GM23338 (cell line): Measurements from ENCODE around the gene IFNE. TPM values are rescaled to one million over a fixed set of nuclear protein-coding genes. Genes with fewer than 3 reads are reported as not detected.
A peak's percentile ranks its signal among the peaks of the same experiment; 100 is the strongest.

Source experiments
- ATAC-seq: fragments of 200-7000 bp; cut with Tn5 transposase; 3 replicates; pipeline ENCODE4 v1.9.1; 2020
- DNase-seq: peaks from one replicate; pipeline ENCODE4 v3.0.0-alpha.2; 2015; ENCODE audit warnings: low spot score
- H2AFZ ChIP-seq: fragments of 200-600 bp; sonication (generic); 2 replicates; pipeline ENCODE4 v1.8.0; 2016; ENCODE audit warnings: antibody characterized with exemption, mild to moderate bottlenecking, moderate library complexity
- H3F3A ChIP-seq: fragments of 200-600 bp; sonication (generic); replicated peaks from 2 replicates; pipeline ENCODE4 v1.8.0; 2017; ENCODE audit warnings: antibody characterized with exemption, mixed run types, low read depth
- H3K27ac ChIP-seq: fragments of 200-600 bp; sonication (generic); 2 replicates; pipeline ENCODE4 v1.6.1; 2016; ENCODE audit warnings: low read depth
- H3K27me3 ChIP-seq: fragments of 200-600 bp; sonication (generic); 2 replicates; pipeline ENCODE4 v1.8.0; 2016; ENCODE audit warnings: mild to moderate bottlenecking, mixed run types, moderate library complexity; ENCODE audit not compliant: insufficient read depth
- H3K36me3 ChIP-seq: fragments of 200-600 bp; sonication (generic); 2 replicates; pipeline ENCODE4 v1.8.0; 2016; ENCODE audit warnings: mild to moderate bottlenecking; ENCODE audit not compliant: insufficient read depth
- H3K4me1 ChIP-seq: fragments of 200-600 bp; sonication (generic); 2 replicates; pipeline ENCODE4 v1.8.0; 2016; ENCODE audit warnings: mild to moderate bottlenecking, moderate library complexity; ENCODE audit not compliant: insufficient read depth
- H3K4me2 ChIP-seq: fragments of 200-600 bp; sonication (generic); 2 replicates; pipeline ENCODE4 v1.7.1; 2017; ENCODE audit warnings: mixed run types
- H3K4me3 ChIP-seq: fragments of 200-600 bp; sonication (generic); 2 replicates; pipeline ENCODE4 v1.6.1; 2016; ENCODE audit warnings: mixed run types
- H3K79me2 ChIP-seq: fragments of 200-600 bp; sonication (generic); replicated peaks from 2 replicates; pipeline ENCODE4 v1.8.0; 2017; ENCODE audit warnings: mild to moderate bottlenecking; ENCODE audit not compliant: insufficient read depth
- H3K9me2 ChIP-seq: fragments of 200-600 bp; sonication (generic); 2 replicates; pipeline ENCODE4 v1.8.0; 2017; ENCODE audit not compliant: insufficient read depth
- H4K20me1 ChIP-seq: fragments of 200-600 bp; sonication (generic); replicated peaks from 2 replicates; pipeline ENCODE4 v1.8.0; 2017; ENCODE audit warnings: mild to moderate bottlenecking; ENCODE audit not compliant: insufficient read depth
- H3K27ac Mint-ChIP-seq: 2 replicates; pipeline ENCODE4 v1.8.0; 2020; ENCODE audit warnings: inconsistent platforms, mild to moderate bottlenecking, moderate library complexity, mixed read lengths
- H3K27me3 Mint-ChIP-seq: 3 replicates; pipeline ENCODE4 v1.8.0; 2022; ENCODE audit warnings: low read depth, mild to moderate bottlenecking, moderate library complexity, mixed read lengths, inconsistent platforms; ENCODE audit not compliant: insufficient read depth, poor library complexity
- H3K36me3 Mint-ChIP-seq: 3 replicates; pipeline ENCODE4 v1.8.0; 2021; ENCODE audit warnings: low read depth, mild to moderate bottlenecking, inconsistent platforms, moderate library complexity, mixed read lengths
- H3K4me1 Mint-ChIP-seq: 3 replicates; pipeline ENCODE4 v1.8.0; 2020; ENCODE audit warnings: mild to moderate bottlenecking, inconsistent platforms, mixed read lengths
- H3K4me3 Mint-ChIP-seq: 3 replicates; pipeline ENCODE4 v1.8.0; 2021; ENCODE audit warnings: moderate library complexity, mild to moderate bottlenecking, inconsistent platforms, mixed read lengths
- H3K9me3 Mint-ChIP-seq: 3 replicates; pipeline ENCODE4 v1.8.0; 2020; ENCODE audit warnings: moderate library complexity, mild to moderate bottlenecking, inconsistent platforms, mixed read lengths
- CREB1 ChIP-seq: fragments of 250-450 bp; sonication (Bioruptor Pico); IDR thresholded peaks from 2 replicates; pipeline ENCODE4 v1.5.0; 2020; ENCODE audit warnings: low read depth, mild to moderate bottlenecking, moderate library complexity
- CTCF ChIP-seq, 2 experiments: fragments of 200-600 bp in 1 of 2; sonication (generic) in 1 of 2; conservative IDR thresholded peaks; 2 replicates each; pipeline versions ENCODE4 v1.5.1 to v1.6.1; 2016 to 2017; ENCODE audit warnings: antibody characterized with exemption in 2 of 2, low read depth in 2 of 2, mild to moderate bottlenecking in 2 of 2, moderate library complexity in 1 of 2
- ETS1 ChIP-seq: IDR thresholded peaks from 2 replicates; pipeline ENCODE4 v1.6.1; 2016; ENCODE audit warnings: antibody characterized with exemption
- EZH2 ChIP-seq: fragments of 200-600 bp; sonication (generic); IDR thresholded peaks from one replicate; pipeline ENCODE4 v1.8.0; 2017; ENCODE audit warnings: antibody characterized with exemption, mild to moderate bottlenecking, low read depth; ENCODE audit not compliant: unreplicated experiment
- EZH2phosphoT487 ChIP-seq: fragments of 200-600 bp; sonication (generic); IDR thresholded peaks from one replicate; pipeline ENCODE4 v1.8.1; 2018; ENCODE audit warnings: antibody characterized with exemption; ENCODE audit not compliant: unreplicated experiment
- JUNB ChIP-seq: IDR thresholded peaks from one replicate; pipeline ENCODE4 v1.6.1; 2016; ENCODE audit warnings: antibody characterized with exemption; ENCODE audit not compliant: unreplicated experiment
- NANOG ChIP-seq: IDR thresholded peaks from 2 replicates; pipeline ENCODE4 v1.6.1; 2016; ENCODE audit warnings: antibody characterized with exemption, borderline replicate concordance
- POLR2AphosphoS5 ChIP-seq: IDR thresholded peaks from 2 replicates; pipeline ENCODE4 v1.6.1; 2016; ENCODE audit warnings: antibody characterized with exemption, low read depth
- REST ChIP-seq: IDR thresholded peaks from one replicate; pipeline ENCODE4 v1.6.1; 2018; ENCODE audit warnings: antibody characterized with exemption; ENCODE audit not compliant: unreplicated experiment
- STAT1 ChIP-seq: IDR thresholded peaks from one replicate; pipeline ENCODE4 v1.6.1; 2016; ENCODE audit warnings: antibody characterized with exemption; ENCODE audit not compliant: unreplicated experiment
- ZNF462 ChIP-seq: fragments of 250-450 bp; sonication (Bioruptor Pico); IDR thresholded peaks from 2 replicates; pipeline ENCODE4 v1.5.0; 2020; ENCODE audit warnings: mild to moderate bottlenecking, moderate library complexity
- polyA plus RNA-seq: library from polyadenylated mRNA; unstranded; fragments of >200 nt; fragmentation: Nextera tagmentation; extraction: Ambion mirVana; gene quantifications from 2 replicates; pipeline ENCODE4 v1.2.1, GENCODE V29; 2016
- total RNA-seq: library from RNA; depleted of rRNA; stranded (reverse); fragments of >200 nt; shearing (Covaris generic); gene quantifications from 2 replicates; pipeline ENCODE4 v1.2.3, GENCODE V29; 2014

The IFNE gene
- total and polyA plus RNA-seq, 2 experiments from 2014 or later = 0.21 TPM; not detected in 1

- no peak overlapping the region for H3K4me3 ChIP-seq
- Mint-ChIP-seq H3K4me3 (no peak overlapping the region), H3K9me3 (no peaks in the 10 kb centered on the region), H3K4me1 (peaks cover 10% of the 10 kb centered on the region), H3K27me3 (no peaks in the 10 kb centered on the region), H3K27ac (peak overlapping the region; percentile 57), H3K36me3 (no peaks in the 10 kb centered on the region)
- peaks cover 31% of the 10 kb centered on the region for H3K4me1 ChIP-seq
- H3K79me2 ChIP-seq = no peaks in the 10 kb centered on the region
- H4K20me1 ChIP-seq = no peaks in the 10 kb centered on the region; the same call in 1 of the 2 replicates
- H2AFZ ChIP-seq = no peak overlapping the region
- no peaks in the 10 kb centered on the region for H3F3A ChIP-seq
- no peak for ATAC-seq
- peak overlapping the region; percentile 34; the same call in 1 of the 2 replicates for H3K27ac ChIP-seq
- TF ChIP-seq CTCF (conservative IDR thresholded peaks at IDR 0.05; ENCODE audit: low read depth in 2 of 2) (no peak), NANOG (no peak), EZH2 (no peak), REST (no peak), CREB1 (no peak), ZNF462 (CRISPR knock-in tag) (no peak), JUNB (no peak), ETS1 (no peak), STAT1 (no peak), EZH2phosphoT487 (no peak), POLR2AphosphoS5 (no peak)
- peak overlapping the region; percentile 47 for H3K4me2 ChIP-seq
- no peaks in the 10 kb centered on the region for H3K27me3 ChIP-seq
- no peaks in the 10 kb centered on the region for H3K9me2 ChIP-seq
- no peak for DNase-seq
- no peaks in the 10 kb centered on the region for H3K36me3 ChIP-seq
These were observed 24.7 kb upstream of the IFNE start for GRCh38 chr9:21506626-21507482.
